H9 (cell line): ENCODE data around the gene PCCA. TPM values are rescaled to one million over a fixed set of nuclear protein-coding genes. Genes with fewer than 3 reads are reported as not detected.

Experiments used
- DNase-seq: peaks from one replicate; pipeline ENCODE4 v3.0.0-alpha.2; 2017
- H2AFZ ChIP-seq: one replicate; pipeline ENCODE4 v1.6.1; 2013; ENCODE audit warnings: mild to moderate bottlenecking, low read length, control low read depth, moderate library complexity
- H2AK5ac ChIP-seq: 2 replicates; pipeline ENCODE4 v1.6.1; 2013; ENCODE audit warnings: low read length, control low read depth, mixed read lengths; ENCODE audit not compliant: insufficient read length
- H2BK120ac ChIP-seq: one replicate; pipeline ENCODE4 v1.6.1; 2013; ENCODE audit warnings: low read depth, mild to moderate bottlenecking, low read length, control low read depth, inconsistent platforms; ENCODE audit not compliant: poor library complexity, severe bottlenecking
- H2BK12ac ChIP-seq: 2 replicates; pipeline ENCODE4 v1.6.1; 2013; ENCODE audit warnings: low read length, control low read depth, mixed read lengths, low read depth; ENCODE audit not compliant: insufficient read length
- H2BK15ac ChIP-seq: 2 replicates; pipeline ENCODE4 v1.6.1; 2013; ENCODE audit warnings: low read depth, low read length, control low read depth
- H2BK20ac ChIP-seq: one replicate; pipeline ENCODE4 v1.6.1; 2013; ENCODE audit warnings: low read depth, mild to moderate bottlenecking, low read length, control low read depth, inconsistent platforms; ENCODE audit not compliant: poor library complexity, severe bottlenecking
- H2BK5ac ChIP-seq: 2 replicates; pipeline ENCODE4 v1.6.1; 2013; ENCODE audit warnings: low read length, control low read depth, mixed read lengths; ENCODE audit not compliant: insufficient read length
- H3K14ac ChIP-seq: 2 replicates; pipeline ENCODE4 v1.6.1; 2013; ENCODE audit warnings: low read length, control low read depth; ENCODE audit not compliant: insufficient read depth
- H3K18ac ChIP-seq: 2 replicates; pipeline ENCODE4 v1.6.1; 2013; ENCODE audit warnings: low read depth, mild to moderate bottlenecking, mixed read lengths, low read length, control low read depth; ENCODE audit not compliant: insufficient read length
- H3K23ac ChIP-seq: 2 replicates; pipeline ENCODE4 v1.6.1; 2013; ENCODE audit warnings: low read length, control low read depth, mixed read lengths, low read depth; ENCODE audit not compliant: insufficient read length
- H3K23me2 ChIP-seq: 2 replicates; pipeline ENCODE4 v1.6.1; 2013; ENCODE audit warnings: low read depth, mild to moderate bottlenecking, mixed read lengths, low read length, control low read depth; ENCODE audit not compliant: insufficient read length, poor library complexity, severe bottlenecking
- H3K27ac ChIP-seq: 2 replicates; pipeline ENCODE4 v1.5.1; 2013; ENCODE audit warnings: low read length, control low read depth, mixed read lengths, low read depth; ENCODE audit not compliant: insufficient read length
- H3K27me3 ChIP-seq: 2 replicates; pipeline ENCODE4 v1.6.1; 2013; ENCODE audit warnings: low read length, control low read depth, inconsistent platforms; ENCODE audit not compliant: insufficient read depth
- H3K4ac ChIP-seq: 2 replicates; pipeline ENCODE4 v1.6.1; 2013; ENCODE audit warnings: low read depth, mild to moderate bottlenecking, control low read depth, inconsistent platforms, low read length, moderate library complexity
- H3K4me1 ChIP-seq: 2 replicates; pipeline ENCODE4 v1.6.1; 2013; ENCODE audit warnings: low read length, control low read depth, inconsistent platforms; ENCODE audit not compliant: insufficient read depth
- H3K4me2 ChIP-seq: 2 replicates; pipeline ENCODE4 v1.6.1; 2013; ENCODE audit warnings: low read length, control low read depth, mixed read lengths; ENCODE audit not compliant: insufficient read length, insufficient read depth
- H3K56ac ChIP-seq: 2 replicates; pipeline ENCODE4 v1.6.1; 2013; ENCODE audit warnings: low read depth, mild to moderate bottlenecking, mixed read lengths, low read length, control low read depth; ENCODE audit not compliant: insufficient read length
- H3K79me1 ChIP-seq: 2 replicates; pipeline ENCODE4 v1.6.1; 2013; ENCODE audit warnings: low read depth, mild to moderate bottlenecking, moderate library complexity, low read length, control low read depth, inconsistent platforms; ENCODE audit not compliant: insufficient read depth, poor library complexity, severe bottlenecking
- H3K79me2 ChIP-seq: 2 replicates; pipeline ENCODE4 v1.6.1; 2013; ENCODE audit warnings: low read length, control low read depth, inconsistent platforms; ENCODE audit not compliant: insufficient read depth
- H3K9ac ChIP-seq: 2 replicates; pipeline ENCODE4 v1.6.1; 2013; ENCODE audit warnings: low read length, control low read depth, mixed read lengths; ENCODE audit not compliant: insufficient read length; ENCODE audit errors: extremely low read depth
- H3K9me3 ChIP-seq: one replicate; pipeline ENCODE4 v1.6.1; 2013; ENCODE audit warnings: low read depth, low read length, inconsistent platforms; ENCODE audit not compliant: control insufficient read depth
- H3T11ph ChIP-seq: one replicate; pipeline ENCODE4 v1.6.1; 2013; ENCODE audit warnings: mild to moderate bottlenecking, low read length, control low read depth, inconsistent platforms
- H4K20me1 ChIP-seq: one replicate; pipeline ENCODE4 v1.6.1; 2013; ENCODE audit not compliant: control insufficient read depth, insufficient read length, insufficient read depth
- H4K5ac ChIP-seq: 2 replicates; pipeline ENCODE4 v1.6.1; 2013; ENCODE audit warnings: low read depth, mild to moderate bottlenecking, mixed read lengths, low read length, control low read depth; ENCODE audit not compliant: insufficient read length
- H4K8ac ChIP-seq: replicated peaks from 2 replicates; pipeline ENCODE4 v1.6.1; 2013; ENCODE audit warnings: low read length, control low read depth, mixed read lengths, low read depth; ENCODE audit not compliant: insufficient read length
- H4K91ac ChIP-seq: 2 replicates; pipeline ENCODE4 v1.6.1; 2013; ENCODE audit warnings: low read depth, mild to moderate bottlenecking, moderate library complexity, mixed read lengths, low read length, control low read depth; ENCODE audit not compliant: insufficient read length
- H3K27ac Mint-ChIP-seq, 3 experiments: 2 replicates in 2 of 3; 3 replicates in 1 of 3; pipeline ENCODE4 v1.8.0; 2020 to 2021; ENCODE audit warnings: mixed read lengths in 3 of 3, mild to moderate bottlenecking in 1 of 3, moderate library complexity in 1 of 3
- H3K27me3 Mint-ChIP-seq: 2 replicates; pipeline ENCODE4 v1.8.0; 2021; ENCODE audit warnings: low read depth, mild to moderate bottlenecking, moderate library complexity, mixed read lengths
- H3K36me3 Mint-ChIP-seq, 3 experiments: 2 replicates in 2 of 3; 3 replicates in 1 of 3; pipeline ENCODE4 v1.8.0; 2020 to 2021; ENCODE audit warnings: low read depth in 3 of 3, mixed read lengths in 3 of 3; ENCODE audit not compliant: insufficient read depth in 1 of 3
- H3K4me1 Mint-ChIP-seq, 2 experiments: 2 replicates each; pipeline ENCODE4 v1.8.0; 2020; ENCODE audit warnings: mixed read lengths in 2 of 2
- H3K4me3 Mint-ChIP-seq, 2 experiments: 2 replicates in 1 of 2; 3 replicates in 1 of 2; pipeline ENCODE4 v1.8.0; 2020 to 2021; ENCODE audit warnings: mild to moderate bottlenecking in 2 of 2, mixed read lengths in 2 of 2, moderate library complexity in 1 of 2
- H3K9me3 Mint-ChIP-seq, 2 experiments: 2 replicates in 1 of 2; 3 replicates in 1 of 2; pipeline ENCODE4 v1.8.0; 2020; ENCODE audit warnings: mild to moderate bottlenecking in 2 of 2, mixed read lengths in 2 of 2, moderate library complexity in 1 of 2
- WGBS: extraction: QIAGEN DNeasy Blood & Tissue Kit; methylation state at CpG from one replicate; pipeline ENCODE4 v1.1.7; 2013; ENCODE audit warnings: missing lambda C conversion rate, low lambda C conversion rate, mixed read lengths; ENCODE audit not compliant: insufficient read length; ENCODE audit errors: extremely low coverage; 5-methylcytosine and 5-hydroxymethylcytosine counted together
- total RNA-seq: library from RNA; stranded (reverse); gene quantifications from 2 replicates; pipeline ENCODE4 v1.2.1, GENCODE V29; 2021
- TF ChIP-seq, protein P1 (sequence below): fragments of 200-600 bp; sonication (generic); conservative IDR thresholded peaks from 3 replicates; pipeline ENCODE4 v1.8.0; 2021; ENCODE audit warnings: antibody characterized with exemption, mild to moderate bottlenecking

PCCA gene
- total RNA-seq, 1 experiment from 2014 or later: 56.5 TPM

DNA sequence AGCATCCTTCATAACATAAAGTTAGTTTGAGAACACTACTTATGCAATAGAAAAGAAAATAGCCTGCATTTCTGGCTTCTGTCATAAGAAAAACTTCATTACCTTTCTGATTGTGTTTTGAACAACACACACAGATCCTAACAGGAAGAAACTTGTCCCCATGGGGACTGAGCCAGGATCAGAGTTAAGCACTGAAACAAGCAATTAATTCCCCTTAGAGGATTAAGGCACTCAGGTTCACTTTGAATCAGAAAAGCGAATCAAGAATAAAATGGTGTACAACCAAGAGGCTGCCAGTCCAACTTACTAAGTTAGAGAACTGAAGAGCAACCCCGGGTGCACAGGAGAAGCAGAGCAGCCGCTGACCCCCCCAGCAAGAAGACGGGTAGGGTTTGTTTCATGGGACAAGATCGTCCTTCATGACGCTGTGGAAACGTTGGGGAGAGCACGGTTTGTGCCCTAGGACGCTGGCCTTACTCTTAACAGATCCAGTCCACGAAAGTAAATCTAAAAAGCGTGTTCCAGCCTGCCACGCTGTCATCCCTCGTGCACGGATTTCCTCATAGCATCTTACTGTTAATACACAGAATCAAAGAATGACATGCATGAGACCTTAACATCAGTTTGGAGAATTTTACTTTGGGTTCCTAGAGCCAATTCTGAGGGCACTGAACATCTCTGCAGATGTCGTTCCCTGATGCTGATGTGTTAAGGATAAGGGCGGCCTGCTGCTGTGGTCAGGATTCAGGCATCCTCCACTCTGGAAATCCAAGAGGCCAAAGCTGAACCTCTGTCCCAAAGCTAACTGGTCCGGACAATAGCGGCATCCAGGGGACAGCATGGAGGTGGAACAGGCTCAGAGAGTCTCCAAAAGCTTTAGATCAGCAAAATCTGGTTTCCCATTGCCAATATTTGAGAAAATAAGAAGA, 453.3 kb downstream of the PCCA start:
- Histone ChIP-seq H2BK12ac (no peak overlapping the region), H2BK120ac (no peak overlapping the region), H3K9me3 (no peaks in the 10 kb centered on the region), H3K9ac (no peak overlapping the region), H3T11ph (no peak overlapping the region), H3K4me1 (no peaks in the 10 kb centered on the region), H4K20me1 (no peaks in the 10 kb centered on the region), H4K91ac (no peak overlapping the region), H3K56ac (no peak overlapping the region), H3K4ac (no peak overlapping the region), H3K79me1 (no peaks in the 10 kb centered on the region), H3K23ac (no peak overlapping the region), H2AK5ac (no peak overlapping the region), H3K27ac (no peak overlapping the region), H3K23me2 (no peaks in the 10 kb centered on the region), H2BK20ac (no peak overlapping the region), H3K27me3 (no peaks in the 10 kb centered on the region), H4K8ac (no peak overlapping the region), H3K18ac (no peak overlapping the region), H3K79me2 (no peaks in the 10 kb centered on the region), H4K5ac (no peak overlapping the region), H2AFZ (no peak overlapping the region), H2BK5ac (no peak overlapping the region), H2BK15ac (no peak overlapping the region), H3K14ac (no peak overlapping the region), H3K4me2 (no peak overlapping the region)
- TF ChIP-seq, protein P1, sequence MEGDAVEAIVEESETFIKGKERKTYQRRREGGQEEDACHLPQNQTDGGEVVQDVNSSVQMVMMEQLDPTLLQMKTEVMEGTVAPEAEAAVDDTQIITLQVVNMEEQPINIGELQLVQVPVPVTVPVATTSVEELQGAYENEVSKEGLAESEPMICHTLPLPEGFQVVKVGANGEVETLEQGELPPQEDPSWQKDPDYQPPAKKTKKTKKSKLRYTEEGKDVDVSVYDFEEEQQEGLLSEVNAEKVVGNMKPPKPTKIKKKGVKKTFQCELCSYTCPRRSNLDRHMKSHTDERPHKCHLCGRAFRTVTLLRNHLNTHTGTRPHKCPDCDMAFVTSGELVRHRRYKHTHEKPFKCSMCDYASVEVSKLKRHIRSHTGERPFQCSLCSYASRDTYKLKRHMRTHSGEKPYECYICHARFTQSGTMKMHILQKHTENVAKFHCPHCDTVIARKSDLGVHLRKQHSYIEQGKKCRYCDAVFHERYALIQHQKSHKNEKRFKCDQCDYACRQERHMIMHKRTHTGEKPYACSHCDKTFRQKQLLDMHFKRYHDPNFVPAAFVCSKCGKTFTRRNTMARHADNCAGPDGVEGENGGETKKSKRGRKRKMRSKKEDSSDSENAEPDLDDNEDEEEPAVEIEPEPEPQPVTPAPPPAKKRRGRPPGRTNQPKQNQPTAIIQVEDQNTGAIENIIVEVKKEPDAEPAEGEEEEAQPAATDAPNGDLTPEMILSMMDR: no peak
- no peak overlapping the region for H3K4me3 Mint-ChIP-seq
- H3K4me1 Mint-ChIP-seq: peaks cover 8 to 19% of the 10 kb centered on the region in 2 experiments; a peak in 3 of 4 replicates
- no peaks in the 10 kb centered on the region for H3K9me3 Mint-ChIP-seq
- peak overlapping the region in 1 of 3 experiments; percentile 52; a peak in 1 of 7 replicates for H3K27ac Mint-ChIP-seq
- DNase-seq: peak; percentile 26
- WGBS: no CpG with 5 or more reads among the region's 18 CpGs
- H3K27me3 Mint-ChIP-seq: no peaks in the 10 kb centered on the region
- H3K36me3 Mint-ChIP-seq: 0 out of 7 replicates have a peak, but pooled peaks cover 0 to 4% (median 0%) of the 10 kb centered on the region in 3 experiments
